ENCODE results near the gene KIF16B.
"Not testable (repeated sequence)": the region's sequence is repeated elsewhere in the genome, so short reads cannot be mapped to it uniquely, and the experiment has no call there.

The KIF16B gene

GRCh38 chr20:16279320-16279719, 293.9 kb downstream of the KIF16B start:
- no peak for DNase-seq

- DNase-seq, result no peak
Observed at GRCh38 chr20:16273812-16274555, 299.3 kb downstream of the KIF16B start.

GRCh38 chr20:16272780-16273360, 300.4 kb downstream of the KIF16B start:
- DNase-seq, result no peak

GRCh38 chr20:16271450-16271849, 301.8 kb downstream of the KIF16B start:
- no peak for DNase-seq

- no peak for DNase-seq
Observed at GRCh38 chr20:16270989-16271388, 302.3 kb downstream of the KIF16B start.

- DNase-seq, result no peak
Observed at GRCh38 chr20:16270314-16270931, 302.8 kb downstream of the KIF16B start.

GRCh38 chr20:16267526-16267925, 305.7 kb downstream of the KIF16B start:
- no peak for DNase-seq

GRCh38 chr20:16265334-16265733, 307.9 kb downstream of the KIF16B start:
- no peak for DNase-seq

GRCh38 chr20:16263582-16263981, 309.7 kb downstream of the KIF16B start:
- no peak for DNase-seq

- DNase-seq, result no peak
Observed at GRCh38 chr20:16262594-16262993, 310.7 kb downstream of the KIF16B start.

GRCh38 chr20:16261733-16262273, 311.4 kb downstream of the KIF16B start:
- DNase-seq, result no peak

- no peak for DNase-seq
Observed at GRCh38 chr20:16260911-16261310, 312.3 kb downstream of the KIF16B start.

- not testable (repeated sequence) for DNase-seq
Observed at GRCh38 chr20:16260133-16260532, 313.1 kb downstream of the KIF16B start.

- DNase-seq, result no peak
Observed at GRCh38 chr20:16258766-16259165, 314.5 kb downstream of the KIF16B start.

GRCh38 chr20:16257813-16258430, 315.3 kb downstream of the KIF16B start:
- DNase-seq, result no peak

GRCh38 chr20:16257021-16257420, 316.2 kb downstream of the KIF16B start:
- no peak for DNase-seq

GRCh38 chr20:16246870-16247269, 326.4 kb downstream of the KIF16B start:
- DNase-seq, result no peak

- no peak for DNase-seq
Observed at GRCh38 chr20:16246291-16246690, 327.0 kb downstream of the KIF16B start.

- DNase-seq, result no peak
Observed at GRCh38 chr20:16245879-16246278, 327.4 kb downstream of the KIF16B start.

GRCh38 chr20:16244892-16245291, 328.4 kb downstream of the KIF16B start:
- no peak for DNase-seq

- no peak for DNase-seq
Observed at GRCh38 chr20:16243470-16243869, 329.8 kb downstream of the KIF16B start.

- DNase-seq, result no peak
Observed at GRCh38 chr20:16241911-16242310, 331.3 kb downstream of the KIF16B start.

GRCh38 chr20:16240355-16240754, 332.9 kb downstream of the KIF16B start:
- no peak for DNase-seq

All from stimulated activated CD4-positive, alpha-beta T cell treated with anti-CD3 and anti-CD28 coated beads, Interleukin-4, amount 100 ng/mL, for 4 hours (primary cell).